SK-N-SH treated with all-trans-retinoic acid at 6 μM for 48 hours (cell line): ENCODE data around the gene HPCAL1.

Experiments used
- ARNTL ChIP-seq: fragments of 450-650 bp; formaldehyde crosslinking; IDR thresholded peaks from 2 replicates; pipeline ENCODE4 v1.5.0; 2020; ENCODE audit warnings: low read depth, mild to moderate bottlenecking, moderate library complexity, borderline replicate concordance
- CREB5 ChIP-seq: fragments of 250-450 bp; sonication (Bioruptor Pico); IDR thresholded peaks from 2 replicates; pipeline ENCODE4 v1.5.1; 2020; ENCODE audit warnings: low read depth, mild to moderate bottlenecking, moderate library complexity
- OSR1 ChIP-seq: fragments of 250-450 bp; sonication (Bioruptor Pico); IDR thresholded peaks from 2 replicates; pipeline ENCODE4 v1.8.0; 2022; ENCODE audit warnings: moderate library complexity, mild to moderate bottlenecking, inconsistent platforms
- SNAI2 ChIP-seq: fragments of 250-450 bp; sonication (Bioruptor Pico); IDR thresholded peaks from 2 replicates; pipeline ENCODE4 v1.5.0; 2020; ENCODE audit warnings: mild to moderate bottlenecking, moderate library complexity
- TCF4 ChIP-seq: fragments of 250-450 bp; sonication (Bioruptor Pico); IDR thresholded peaks from 2 replicates; pipeline ENCODE4 v1.8.0; 2021; ENCODE audit warnings: mild to moderate bottlenecking, moderate library complexity, borderline replicate concordance
- ZFP30 ChIP-seq: fragments of 450-650 bp; formaldehyde crosslinking; IDR thresholded peaks from 2 replicates; pipeline ENCODE4 v1.5.0; 2022; ENCODE audit warnings: mild to moderate bottlenecking, moderate library complexity
- ZNF70 ChIP-seq: fragments of 450-650 bp; formaldehyde crosslinking; IDR thresholded peaks from 2 replicates; pipeline ENCODE4 v1.5.0; 2020; ENCODE audit warnings: mild to moderate bottlenecking, moderate library complexity
- TF ChIP-seq, protein P1 (sequence below): fragments of 250-450 bp; sonication (Bioruptor Pico); IDR thresholded peaks from 2 replicates; pipeline ENCODE4 v1.5.0; 2020; ENCODE audit warnings: mild to moderate bottlenecking, moderate library complexity
- TF ChIP-seq, protein P2 (sequence below): fragments of 250-450 bp; sonication (Bioruptor Pico); IDR thresholded peaks from 2 replicates; pipeline ENCODE4 v1.8.0; 2020; ENCODE audit warnings: mild to moderate bottlenecking, moderate library complexity, borderline replicate concordance
- TF ChIP-seq, protein P3 (sequence below): fragments of 250-450 bp; sonication (Bioruptor Pico); IDR thresholded peaks from 2 replicates; pipeline ENCODE4 v1.8.0; 2021; ENCODE audit warnings: low read depth, mild to moderate bottlenecking, moderate library complexity, borderline replicate concordance

- TF ChIP-seq CREB5 (CRISPR knock-in tag) (no peak), TCF4 (CRISPR knock-in tag) (no peak), OSR1 (CRISPR knock-in tag) (no peak), ZFP30 (CRISPR knock-in tag) (no peak), ARNTL (CRISPR knock-in tag) (no peak), SNAI2 (CRISPR knock-in tag) (no peak; the same call in 1 of the 2 replicates), ZNF70 (CRISPR knock-in tag) (no peak)
- TF ChIP-seq, protein P1, sequence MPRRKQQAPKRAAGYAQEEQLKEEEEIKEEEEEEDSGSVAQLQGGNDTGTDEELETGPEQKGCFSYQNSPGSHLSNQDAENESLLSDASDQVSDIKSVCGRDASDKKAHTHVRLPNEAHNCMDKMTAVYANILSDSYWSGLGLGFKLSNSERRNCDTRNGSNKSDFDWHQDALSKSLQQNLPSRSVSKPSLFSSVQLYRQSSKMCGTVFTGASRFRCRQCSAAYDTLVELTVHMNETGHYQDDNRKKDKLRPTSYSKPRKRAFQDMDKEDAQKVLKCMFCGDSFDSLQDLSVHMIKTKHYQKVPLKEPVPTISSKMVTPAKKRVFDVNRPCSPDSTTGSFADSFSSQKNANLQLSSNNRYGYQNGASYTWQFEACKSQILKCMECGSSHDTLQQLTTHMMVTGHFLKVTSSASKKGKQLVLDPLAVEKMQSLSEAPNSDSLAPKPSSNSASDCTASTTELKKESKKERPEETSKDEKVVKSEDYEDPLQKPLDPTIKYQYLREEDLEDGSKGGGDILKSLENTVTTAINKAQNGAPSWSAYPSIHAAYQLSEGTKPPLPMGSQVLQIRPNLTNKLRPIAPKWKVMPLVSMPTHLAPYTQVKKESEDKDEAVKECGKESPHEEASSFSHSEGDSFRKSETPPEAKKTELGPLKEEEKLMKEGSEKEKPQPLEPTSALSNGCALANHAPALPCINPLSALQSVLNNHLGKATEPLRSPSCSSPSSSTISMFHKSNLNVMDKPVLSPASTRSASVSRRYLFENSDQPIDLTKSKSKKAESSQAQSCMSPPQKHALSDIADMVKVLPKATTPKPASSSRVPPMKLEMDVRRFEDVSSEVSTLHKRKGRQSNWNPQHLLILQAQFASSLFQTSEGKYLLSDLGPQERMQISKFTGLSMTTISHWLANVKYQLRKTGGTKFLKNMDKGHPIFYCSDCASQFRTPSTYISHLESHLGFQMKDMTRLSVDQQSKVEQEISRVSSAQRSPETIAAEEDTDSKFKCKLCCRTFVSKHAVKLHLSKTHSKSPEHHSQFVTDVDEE (CRISPR knock-in tag) = peak; percentile 53; the same call in 1 of the 2 replicates
- TF ChIP-seq, protein P2, sequence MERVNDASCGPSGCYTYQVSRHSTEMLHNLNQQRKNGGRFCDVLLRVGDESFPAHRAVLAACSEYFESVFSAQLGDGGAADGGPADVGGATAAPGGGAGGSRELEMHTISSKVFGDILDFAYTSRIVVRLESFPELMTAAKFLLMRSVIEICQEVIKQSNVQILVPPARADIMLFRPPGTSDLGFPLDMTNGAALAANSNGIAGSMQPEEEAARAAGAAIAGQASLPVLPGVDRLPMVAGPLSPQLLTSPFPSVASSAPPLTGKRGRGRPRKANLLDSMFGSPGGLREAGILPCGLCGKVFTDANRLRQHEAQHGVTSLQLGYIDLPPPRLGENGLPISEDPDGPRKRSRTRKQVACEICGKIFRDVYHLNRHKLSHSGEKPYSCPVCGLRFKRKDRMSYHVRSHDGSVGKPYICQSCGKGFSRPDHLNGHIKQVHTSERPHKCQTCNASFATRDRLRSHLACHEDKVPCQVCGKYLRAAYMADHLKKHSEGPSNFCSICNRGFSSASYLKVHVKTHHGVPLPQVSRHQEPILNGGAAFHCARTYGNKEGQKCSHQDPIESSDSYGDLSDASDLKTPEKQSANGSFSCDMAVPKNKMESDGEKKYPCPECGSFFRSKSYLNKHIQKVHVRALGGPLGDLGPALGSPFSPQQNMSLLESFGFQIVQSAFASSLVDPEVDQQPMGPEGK (CRISPR knock-in tag) = no peak
- TF ChIP-seq, protein P3, sequence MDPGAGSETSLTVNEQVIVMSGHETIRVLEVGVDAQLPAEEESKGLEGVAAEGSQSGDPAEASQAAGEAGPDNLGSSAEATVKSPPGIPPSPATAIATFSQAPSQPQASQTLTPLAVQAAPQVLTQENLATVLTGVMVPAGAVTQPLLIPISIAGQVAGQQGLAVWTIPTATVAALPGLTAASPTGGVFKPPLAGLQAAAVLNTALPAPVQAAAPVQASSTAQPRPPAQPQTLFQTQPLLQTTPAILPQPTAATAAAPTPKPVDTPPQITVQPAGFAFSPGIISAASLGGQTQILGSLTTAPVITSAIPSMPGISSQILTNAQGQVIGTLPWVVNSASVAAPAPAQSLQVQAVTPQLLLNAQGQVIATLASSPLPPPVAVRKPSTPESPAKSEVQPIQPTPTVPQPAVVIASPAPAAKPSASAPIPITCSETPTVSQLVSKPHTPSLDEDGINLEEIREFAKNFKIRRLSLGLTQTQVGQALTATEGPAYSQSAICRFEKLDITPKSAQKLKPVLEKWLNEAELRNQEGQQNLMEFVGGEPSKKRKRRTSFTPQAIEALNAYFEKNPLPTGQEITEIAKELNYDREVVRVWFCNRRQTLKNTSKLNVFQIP (CRISPR knock-in tag) = no peak
These were observed 145.3 kb downstream of the HPCAL1 start, which contains the start of gene ODC1 for GRCh38 chr2:10447895-10448575.
